AG09319 (cell line): ENCODE data around the gene AMIGO3.

Source experiments
- DNase-seq: peaks from one replicate; pipeline ENCODE4 v3.0.0-alpha.2; 2010; ENCODE audit warnings: low read depth; ENCODE audit errors: extremely low read depth
- CTCF ChIP-seq: IDR thresholded peaks from 2 replicates; pipeline ENCODE4 v1.5.1; 2011; ENCODE audit warnings: low read depth, mild to moderate bottlenecking, inconsistent platforms, low read length, moderate library complexity

AMIGO3 gene

GRCh38 chr3:49723628-49724551 lies 4.4 kb upstream of the AMIGO3 start, which contains the start of gene GMPPB:
Gene GMPPB (minus strand): TSS chr3:49723951. CDS start chr3:49723726, 225 bp downstream.
- peak; percentile 91 for DNase-seq
- TF ChIP-seq CTCF: no peak

- no peak for DNase-seq
- TF ChIP-seq CTCF: no peak
Observed at GRCh38 chr3:49723296-49723627, 3.8 kb upstream of the AMIGO3 start.

- no peak for TF ChIP-seq CTCF
- no peak for DNase-seq
Observed at GRCh38 chr3:49722896-49723295, 3.4 kb upstream of the AMIGO3 start.

GRCh38 chr3:49721896-49722781 lies 2.7 kb upstream of the AMIGO3 start:
- no peak for DNase-seq
- TF ChIP-seq CTCF: no peak

GRCh38 chr3:49721596-49721895 lies 2.1 kb upstream of the AMIGO3 start:
- no peak for TF ChIP-seq CTCF
- DNase-seq: no peak

- DNase-seq: no peak
- no peak for TF ChIP-seq CTCF
Observed at GRCh38 chr3:49720855-49721595, 1.5 kb upstream of the AMIGO3 start.
